ENCODE data around the gene CCDC152. TPM values are rescaled to one million over a fixed set of nuclear protein-coding genes. Genes with fewer than 3 reads are reported as not detected.

Gene CCDC152
- total RNA-seq, 1 donor from 2014 or later = not detected

DNA sequence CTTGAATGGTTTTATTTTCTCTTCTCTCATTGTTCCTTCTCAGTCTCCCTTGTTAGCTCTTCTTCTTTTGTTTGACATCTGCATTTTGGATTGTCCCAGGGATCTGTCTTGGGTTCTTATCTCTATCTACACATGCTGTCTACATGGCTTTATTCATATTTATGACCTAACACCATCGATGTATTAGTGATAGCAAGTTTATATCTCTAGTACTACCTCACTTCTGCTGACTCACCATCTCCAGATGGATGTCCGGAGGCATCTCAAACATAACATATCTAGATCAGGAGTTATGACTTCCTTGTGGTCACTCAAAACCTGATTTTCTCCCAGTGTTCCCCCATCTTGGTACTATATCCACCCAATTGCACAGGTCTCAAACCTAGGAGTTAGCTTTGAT, 74.3 kb downstream of the CCDC152 start:
- no peak for DNase-seq (ENCODE audit: extremely low spot score, unreplicated experiment)
- TF ChIP-seq, protein P1, sequence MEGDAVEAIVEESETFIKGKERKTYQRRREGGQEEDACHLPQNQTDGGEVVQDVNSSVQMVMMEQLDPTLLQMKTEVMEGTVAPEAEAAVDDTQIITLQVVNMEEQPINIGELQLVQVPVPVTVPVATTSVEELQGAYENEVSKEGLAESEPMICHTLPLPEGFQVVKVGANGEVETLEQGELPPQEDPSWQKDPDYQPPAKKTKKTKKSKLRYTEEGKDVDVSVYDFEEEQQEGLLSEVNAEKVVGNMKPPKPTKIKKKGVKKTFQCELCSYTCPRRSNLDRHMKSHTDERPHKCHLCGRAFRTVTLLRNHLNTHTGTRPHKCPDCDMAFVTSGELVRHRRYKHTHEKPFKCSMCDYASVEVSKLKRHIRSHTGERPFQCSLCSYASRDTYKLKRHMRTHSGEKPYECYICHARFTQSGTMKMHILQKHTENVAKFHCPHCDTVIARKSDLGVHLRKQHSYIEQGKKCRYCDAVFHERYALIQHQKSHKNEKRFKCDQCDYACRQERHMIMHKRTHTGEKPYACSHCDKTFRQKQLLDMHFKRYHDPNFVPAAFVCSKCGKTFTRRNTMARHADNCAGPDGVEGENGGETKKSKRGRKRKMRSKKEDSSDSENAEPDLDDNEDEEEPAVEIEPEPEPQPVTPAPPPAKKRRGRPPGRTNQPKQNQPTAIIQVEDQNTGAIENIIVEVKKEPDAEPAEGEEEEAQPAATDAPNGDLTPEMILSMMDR (IDR thresholded peaks at IDR 0.05) = no peak
- no peaks in the 10 kb centered on the region for H3K27me3 Mint-ChIP-seq (ENCODE audit: unreplicated experiment)
- no peak overlapping the region for H3K27ac Mint-ChIP-seq (ENCODE audit: unreplicated experiment)
- H3K36me3 Mint-ChIP-seq (ENCODE audit: unreplicated experiment) = no peaks in the 10 kb centered on the region
- peaks cover 15% of the 10 kb centered on the region for H3K4me1 Mint-ChIP-seq (ENCODE audit: unreplicated experiment)
- H3K4me3 Mint-ChIP-seq (ENCODE audit: unreplicated experiment) = no peak overlapping the region
- H3K9me3 Mint-ChIP-seq (ENCODE audit: unreplicated experiment) = peaks cover 5% of the 10 kb centered on the region

DNA sequence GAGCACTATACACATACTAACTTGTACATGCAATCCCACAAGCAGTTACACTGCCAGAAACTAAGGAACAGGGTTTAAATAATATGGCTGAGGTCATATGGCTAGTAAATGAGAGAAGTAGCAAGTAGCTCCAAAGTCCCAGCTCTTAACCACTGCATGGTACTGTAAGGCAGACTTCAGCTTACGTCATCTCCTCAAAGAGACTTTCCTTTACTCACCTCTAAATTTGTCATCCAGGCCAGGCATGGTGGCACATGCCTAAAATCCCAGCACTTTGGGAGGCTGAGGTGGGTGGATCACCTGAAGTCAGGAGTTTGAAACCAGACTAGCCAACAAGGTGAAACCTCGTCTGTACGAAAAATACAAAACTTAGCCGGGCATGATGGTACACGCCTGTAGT, 75.4 kb downstream of the CCDC152 start:
- Mint-ChIP-seq H3K27me3 (ENCODE audit: unreplicated experiment) (no peaks in the 10 kb centered on the region), H3K36me3 (ENCODE audit: unreplicated experiment) (no peaks in the 10 kb centered on the region), H3K9me3 (ENCODE audit: unreplicated experiment) (peaks cover 5% of the 10 kb centered on the region), H3K27ac (ENCODE audit: unreplicated experiment) (no peak overlapping the region), H3K4me1 (ENCODE audit: unreplicated experiment) (peaks cover 12% of the 10 kb centered on the region), H3K4me3 (ENCODE audit: unreplicated experiment) (no peak overlapping the region)
- no peak for DNase-seq (ENCODE audit: extremely low spot score, unreplicated experiment)
- TF ChIP-seq, protein P1 (IDR thresholded peaks at IDR 0.05) = no peak

DNA sequence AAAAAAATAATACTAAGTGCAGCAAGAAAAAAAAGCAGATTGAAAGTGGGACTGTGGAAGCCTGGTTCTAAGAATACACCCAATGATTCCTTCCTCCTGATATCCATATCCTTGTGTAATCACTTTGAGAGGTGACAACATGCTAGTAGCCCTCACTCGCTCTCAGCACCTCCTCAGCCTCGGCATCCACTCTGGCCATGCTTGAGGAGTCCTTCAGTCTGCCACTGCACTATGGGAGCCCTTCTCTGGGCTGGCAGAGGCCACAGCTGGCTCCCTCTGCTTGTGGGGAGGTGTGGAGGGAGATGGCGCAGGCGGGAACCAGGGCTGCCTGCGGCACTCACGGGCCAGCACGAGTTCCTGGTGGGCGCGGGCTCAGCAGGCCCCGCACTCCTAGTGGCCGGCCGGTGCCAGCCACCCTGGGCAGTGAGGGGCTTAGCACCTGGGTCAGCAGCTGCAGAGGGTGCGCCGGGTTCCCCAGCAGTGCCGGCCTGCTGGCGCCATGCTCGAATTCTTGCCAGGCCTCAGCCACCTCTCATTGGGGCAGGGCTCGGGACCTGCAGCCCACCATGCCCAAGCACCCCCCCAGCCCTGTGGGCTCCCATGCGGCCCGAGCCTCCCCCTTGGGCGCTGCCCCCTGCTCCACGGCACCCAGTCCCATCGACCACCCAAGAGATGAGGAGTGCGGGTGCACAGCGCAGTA, 79.6 kb downstream of the CCDC152 start:
- no peaks in the 10 kb centered on the region for H3K36me3 Mint-ChIP-seq (ENCODE audit: unreplicated experiment)
- H3K27ac Mint-ChIP-seq (ENCODE audit: unreplicated experiment) = no peak overlapping the region
- TF ChIP-seq, protein P1 (IDR thresholded peaks at IDR 0.05) = no peak
- no peak overlapping the region for H3K4me3 Mint-ChIP-seq (ENCODE audit: unreplicated experiment)
- peaks cover 14% of the 10 kb centered on the region for H3K4me1 Mint-ChIP-seq (ENCODE audit: unreplicated experiment)
- H3K27me3 Mint-ChIP-seq (ENCODE audit: unreplicated experiment) = no peaks in the 10 kb centered on the region
- no peak for DNase-seq (ENCODE audit: extremely low spot score, unreplicated experiment)
- peaks cover 5% of the 10 kb centered on the region for H3K9me3 Mint-ChIP-seq (ENCODE audit: unreplicated experiment)

DNA sequence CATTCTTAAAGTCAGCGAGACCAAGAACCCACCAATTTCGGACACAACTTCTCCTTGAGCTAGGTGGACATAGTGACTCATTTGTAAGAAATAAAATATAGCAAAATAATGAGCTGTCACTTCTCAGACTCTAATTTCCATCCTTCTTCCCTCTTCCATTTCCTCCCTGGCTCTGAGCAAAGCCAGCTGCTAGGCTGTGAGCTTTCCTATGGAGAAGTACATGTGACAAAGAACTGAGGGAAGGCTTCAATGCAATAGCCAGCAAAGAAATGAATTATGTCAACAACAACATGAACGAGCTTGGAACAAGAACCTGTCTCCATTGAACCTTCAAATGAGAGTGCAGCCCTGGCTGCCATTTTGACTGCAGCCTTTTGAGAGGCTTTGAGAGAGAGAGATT, 81.0 kb downstream of the CCDC152 start:
- H3K4me1 Mint-ChIP-seq (ENCODE audit: unreplicated experiment) = peaks cover 17% of the 10 kb centered on the region
- H3K36me3 Mint-ChIP-seq (ENCODE audit: unreplicated experiment) = no peaks in the 10 kb centered on the region
- TF ChIP-seq, protein P1 (IDR thresholded peaks at IDR 0.05) = no peak
- H3K4me3 Mint-ChIP-seq (ENCODE audit: unreplicated experiment) = no peak overlapping the region
- H3K27me3 Mint-ChIP-seq (ENCODE audit: unreplicated experiment) = no peaks in the 10 kb centered on the region
- peaks cover 5% of the 10 kb centered on the region for H3K9me3 Mint-ChIP-seq (ENCODE audit: unreplicated experiment)
- no peak overlapping the region for H3K27ac Mint-ChIP-seq (ENCODE audit: unreplicated experiment)
- no peak for DNase-seq (ENCODE audit: extremely low spot score, unreplicated experiment)

DNA sequence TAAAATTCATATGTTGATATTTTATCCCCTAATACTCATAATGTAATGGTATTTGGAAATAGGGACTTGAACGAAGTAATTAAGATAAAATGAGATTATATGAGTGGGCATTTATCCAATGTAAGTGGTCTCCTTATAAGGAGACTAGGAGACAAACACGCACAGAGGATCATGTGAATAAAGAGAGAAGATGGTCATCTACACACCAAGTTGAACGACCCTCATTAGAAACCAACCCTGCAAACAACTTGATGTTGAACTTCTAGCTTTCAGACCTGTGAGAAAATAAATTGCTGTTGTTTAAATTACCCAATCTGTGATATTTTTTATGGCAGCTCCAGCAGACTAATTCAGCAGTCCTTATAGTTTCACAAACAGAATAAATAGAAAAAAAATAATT, 82.6 kb downstream of the CCDC152 start:
- Mint-ChIP-seq H3K4me1 (ENCODE audit: unreplicated experiment) (peaks cover 26% of the 10 kb centered on the region), H3K9me3 (ENCODE audit: unreplicated experiment) (no peaks in the 10 kb centered on the region), H3K36me3 (ENCODE audit: unreplicated experiment) (no peaks in the 10 kb centered on the region), H3K27ac (ENCODE audit: unreplicated experiment) (peak overlapping the region; percentile 23), H3K27me3 (ENCODE audit: unreplicated experiment) (no peaks in the 10 kb centered on the region), H3K4me3 (ENCODE audit: unreplicated experiment) (no peak overlapping the region)
- TF ChIP-seq, protein P1 (IDR thresholded peaks at IDR 0.05) = no peak
- DNase-seq (ENCODE audit: extremely low spot score, unreplicated experiment) = no peak

Data from osteocyte (in vitro differentiated cells).